ENCODE results near the gene MEGF9.
"Not testable (repeated sequence)": the region's sequence is repeated elsewhere in the genome, so short reads cannot be mapped to it uniquely, and the experiment has no call there.

MEGF9 gene

DNA sequence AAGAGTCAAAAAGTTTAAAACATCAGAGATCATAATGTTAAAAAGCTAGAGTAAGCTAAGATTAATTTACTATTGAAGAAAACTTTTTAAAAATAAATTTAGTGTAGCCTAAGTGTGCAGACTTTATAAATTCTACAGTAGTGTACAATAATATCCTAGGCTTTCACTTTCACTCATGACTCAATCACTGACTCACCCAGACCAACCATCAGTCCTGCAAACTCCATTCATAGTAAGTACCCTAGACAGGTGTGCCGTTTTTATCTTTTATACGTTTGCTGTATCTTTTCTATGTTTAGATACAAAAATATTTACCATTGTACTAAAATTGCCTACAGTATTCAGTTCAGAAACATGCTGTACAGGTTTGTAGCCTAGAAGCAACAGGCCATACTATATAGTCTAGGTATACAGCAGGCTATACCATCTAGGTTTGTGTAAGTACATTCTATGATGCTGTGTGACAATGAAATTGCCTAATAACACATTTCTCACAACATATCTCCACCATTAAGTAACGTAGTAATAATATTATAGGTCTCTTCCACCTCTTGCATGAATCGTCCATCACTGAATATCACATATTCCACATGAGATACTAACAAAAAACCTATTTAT lies 59.2 kb downstream of the MEGF9 start:
- no peak for DNase-seq (ENCODE audit: low read depth)

- DNase-seq (ENCODE audit: low read depth), result no peak
Observed at GRCh38 chr9:120654272-120654671, 60.0 kb downstream of the MEGF9 start.

DNA sequence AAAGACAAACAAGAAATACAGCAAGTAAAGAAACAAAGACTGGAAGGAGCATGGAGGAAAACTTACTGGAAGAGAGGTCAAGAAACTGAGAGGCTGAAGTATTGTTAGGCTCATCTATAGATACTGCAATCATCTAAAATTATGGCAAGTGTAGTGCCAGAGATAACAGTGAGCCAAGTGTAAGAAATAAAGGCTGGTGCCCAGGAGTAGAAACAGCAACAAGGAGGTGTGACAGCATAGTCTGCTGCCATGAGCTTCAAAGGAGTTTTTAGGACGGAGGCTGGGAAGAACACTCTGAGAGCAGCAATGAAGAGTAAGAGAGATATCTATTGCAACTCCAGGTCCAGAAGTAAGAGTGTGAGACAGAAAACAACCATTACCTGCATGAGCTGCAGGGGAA lies 60.5 kb downstream of the MEGF9 start:
- no peak for DNase-seq (ENCODE audit: low read depth)

DNA sequence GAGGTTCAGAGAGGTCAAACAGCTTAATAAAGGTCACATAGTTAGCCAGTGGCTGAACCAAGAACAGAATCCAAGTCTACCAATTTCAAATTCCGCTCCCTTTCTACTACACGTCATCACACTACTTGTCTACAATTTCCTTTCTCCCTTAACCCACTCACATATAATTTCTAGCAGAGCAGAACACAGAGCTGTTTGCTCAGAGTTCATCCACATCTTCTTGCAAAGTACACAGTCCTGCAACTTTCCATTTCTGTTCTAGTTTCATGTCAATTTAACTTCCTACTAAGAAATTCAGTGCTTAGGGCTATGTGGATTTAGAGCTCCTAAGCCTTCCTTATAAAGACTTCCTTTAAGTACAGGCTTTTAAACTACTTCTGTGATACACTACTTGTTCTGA lies 61.3 kb downstream of the MEGF9 start:
- DNase-seq (ENCODE audit: low read depth), result no peak

- no peak for DNase-seq (ENCODE audit: low read depth)
Observed at GRCh38 chr9:120650352-120650751, 63.9 kb downstream of the MEGF9 start.

DNA sequence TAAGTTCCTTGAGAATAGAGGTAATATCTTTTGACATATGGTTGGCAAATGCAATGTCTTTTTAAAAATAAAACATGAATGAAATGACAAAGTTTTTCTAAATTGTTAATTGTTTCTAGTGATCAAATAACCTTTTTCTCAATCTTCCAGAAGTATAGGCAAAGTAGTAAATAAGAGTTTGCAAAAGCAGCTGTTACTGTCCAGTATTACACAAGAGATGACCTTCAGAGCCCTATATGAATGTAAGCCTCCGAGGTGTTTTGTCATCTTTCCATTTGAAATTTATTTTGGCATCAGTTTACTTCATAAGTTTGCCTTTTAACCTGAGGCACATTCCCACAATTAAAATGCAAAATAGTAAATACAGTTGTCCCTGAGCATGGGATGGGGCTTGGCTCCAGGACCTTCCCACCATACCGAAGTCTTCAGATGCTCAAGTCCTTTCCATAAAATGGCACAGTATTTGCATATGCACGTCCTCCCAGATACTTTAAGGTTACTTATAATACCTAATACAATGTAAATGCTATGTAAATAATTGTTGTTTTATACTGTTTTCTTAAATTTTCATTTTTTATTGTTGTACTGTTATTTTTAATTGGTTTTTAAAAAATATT lies 65.6 kb downstream of the MEGF9 start:
- no peak for DNase-seq (ENCODE audit: low read depth)

GRCh38 chr9:120646948-120647347 lies 67.3 kb downstream of the MEGF9 start:
- DNase-seq (ENCODE audit: low read depth), result no peak

- no peak for DNase-seq (ENCODE audit: low read depth)
Observed at GRCh38 chr9:120645760-120646159, 68.5 kb downstream of the MEGF9 start.

DNA sequence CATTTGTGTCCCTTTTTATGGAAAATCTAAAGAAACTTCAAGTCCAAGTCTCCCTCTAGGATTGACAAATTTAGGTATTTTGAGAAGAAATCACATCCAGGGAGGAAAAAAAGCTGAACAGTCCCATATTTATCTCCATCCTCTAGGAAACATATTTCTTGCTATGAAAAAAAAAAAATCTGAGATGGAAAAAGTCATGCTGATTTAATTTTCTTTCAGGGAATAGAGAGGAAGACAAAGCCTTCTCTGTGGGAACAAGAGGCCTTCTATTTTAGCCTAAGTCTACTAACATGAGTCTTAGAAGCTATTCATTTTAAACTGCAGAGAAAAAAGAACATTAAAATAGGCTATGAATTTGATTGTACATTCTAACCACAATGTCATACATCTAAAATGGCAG lies 71.2 kb downstream of the MEGF9 start:
- no peak for DNase-seq (ENCODE audit: low read depth)

DNA sequence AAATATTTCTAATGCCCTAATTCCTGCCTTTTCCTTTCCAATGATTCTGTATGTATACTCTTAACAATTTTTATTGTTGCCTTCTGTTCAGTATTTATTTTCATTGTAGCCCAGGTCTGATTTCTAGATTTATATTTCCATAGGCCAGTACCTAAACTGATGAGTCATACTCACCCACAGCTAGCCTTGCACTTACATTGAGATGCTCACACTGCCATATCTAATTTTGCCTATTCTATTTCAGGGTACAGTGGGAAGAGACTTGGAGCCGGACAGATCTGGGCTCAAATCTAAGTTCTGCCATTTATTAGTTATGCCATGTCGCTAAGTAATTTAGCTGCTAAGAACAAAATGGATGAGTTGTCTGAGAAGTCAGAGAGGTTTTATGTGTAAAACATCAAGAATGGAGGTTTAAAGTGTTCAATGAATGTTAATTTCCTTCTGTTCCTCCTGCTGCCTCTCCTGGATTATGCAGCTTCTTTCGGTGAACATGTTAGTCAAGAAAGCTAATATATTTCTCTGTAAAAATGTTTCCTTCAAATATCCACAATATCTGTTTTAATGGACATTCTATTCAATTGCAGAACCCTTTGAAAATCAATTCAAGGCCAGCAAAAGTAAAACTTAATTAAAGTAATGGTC lies 72.0 kb downstream of the MEGF9 start:
- DNase-seq (ENCODE audit: low read depth), result no peak

GRCh38 chr9:120640874-120641273 lies 73.4 kb downstream of the MEGF9 start:
- not testable (repeated sequence) for DNase-seq (ENCODE audit: low read depth)

- no peak for DNase-seq (ENCODE audit: low read depth)
Observed at GRCh38 chr9:120640380-120640779, 73.9 kb downstream of the MEGF9 start.

DNA sequence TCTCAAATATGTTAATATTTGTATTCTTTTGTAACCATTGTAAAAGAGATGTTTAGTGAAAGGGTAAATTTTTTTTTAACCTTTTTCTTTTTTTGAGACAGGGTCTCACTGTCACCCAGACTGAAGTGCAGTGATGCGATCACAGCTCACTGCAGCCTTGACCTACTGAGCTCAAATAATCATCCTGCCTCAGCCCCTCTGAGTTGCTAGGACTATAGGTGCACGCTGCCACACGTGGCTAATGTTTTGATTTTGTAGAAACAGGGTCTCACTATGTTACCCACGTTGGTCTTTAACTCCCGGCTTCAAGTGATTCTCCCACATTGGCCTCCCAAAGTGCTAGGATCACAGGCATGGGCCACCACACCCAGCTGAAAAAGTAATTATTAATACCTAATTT lies 76.4 kb downstream of the MEGF9 start:
- no peak for DNase-seq (ENCODE audit: low read depth)

- no peak for DNase-seq (ENCODE audit: low read depth)
Observed at GRCh38 chr9:120636194-120636957, 77.9 kb downstream of the MEGF9 start.

- DNase-seq (ENCODE audit: low read depth), result no peak
Observed at GRCh38 chr9:120635011-120635410, 79.3 kb downstream of the MEGF9 start.

GRCh38 chr9:120630333-120630732 lies 83.9 kb downstream of the MEGF9 start:
- DNase-seq (ENCODE audit: low read depth), result no peak

- not testable (repeated sequence) for DNase-seq (ENCODE audit: low read depth)
Observed at GRCh38 chr9:120628925-120629497, 85.3 kb downstream of the MEGF9 start.

- DNase-seq (ENCODE audit: low read depth), result no peak
Observed at GRCh38 chr9:120628207-120628924, 85.9 kb downstream of the MEGF9 start.

GRCh38 chr9:120627073-120627472 lies 87.2 kb downstream of the MEGF9 start:
- no peak for DNase-seq (ENCODE audit: low read depth)

GRCh38 chr9:120626512-120626911 lies 87.8 kb downstream of the MEGF9 start:
- DNase-seq (ENCODE audit: low read depth), result no peak

DNA sequence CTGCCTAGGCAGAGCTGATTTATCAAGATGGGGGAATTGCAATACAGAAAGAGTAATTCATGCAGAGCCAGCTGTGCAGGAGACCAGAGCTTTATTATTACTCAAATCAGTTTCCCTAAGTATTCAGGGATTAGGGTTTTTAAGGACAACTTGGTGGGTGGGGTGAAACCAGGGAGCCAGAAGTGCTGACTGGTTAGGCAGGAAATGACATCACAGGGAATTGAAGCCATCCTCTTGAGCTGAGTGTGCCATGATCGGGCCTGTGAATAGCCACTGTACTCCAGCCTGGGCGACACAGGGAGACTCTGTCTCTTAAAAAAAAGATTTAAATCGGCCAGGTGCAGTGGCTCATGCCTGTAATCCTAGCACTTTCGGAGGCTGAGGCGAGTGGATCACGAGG lies 89.0 kb downstream of the MEGF9 start:
- DNase-seq (ENCODE audit: low read depth), result no peak

DNA sequence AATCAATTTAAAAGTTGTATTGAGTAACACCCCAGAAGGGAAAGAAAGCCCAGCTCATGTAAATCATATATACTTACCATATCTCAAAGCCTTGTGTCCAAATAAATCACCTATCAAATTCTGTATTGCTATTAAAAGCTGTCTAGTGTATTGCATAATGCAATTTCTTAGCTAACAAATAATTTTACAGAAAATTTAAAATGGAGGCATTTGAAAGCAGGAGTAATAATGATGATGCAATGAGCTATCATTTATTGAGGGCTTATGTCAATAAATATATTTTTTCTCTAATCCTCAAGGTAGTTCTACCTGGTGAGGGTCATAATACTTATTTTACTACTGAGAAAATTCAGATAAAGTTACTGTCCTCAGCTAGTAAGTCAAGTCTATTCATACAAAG lies 91.5 kb downstream of the MEGF9 start:
- no peak for DNase-seq (ENCODE audit: low read depth)
